Hepatocyte (in vitro differentiated cells): ENCODE measurements around the gene FCRL4. TPM values are rescaled to one million over a fixed set of nuclear protein-coding genes. Genes with fewer than 3 reads are reported as not detected.

Experiments used
- DNase-seq: peaks from one replicate; pipeline ENCODE4 v3.0.0-alpha.2; 2016; ENCODE audit warnings: low spot score
- H2AFZ ChIP-seq: fragments of 200-600 bp; sonication (generic); 2 replicates; pipeline ENCODE4 v1.6.0; 2016; ENCODE audit warnings: antibody characterized with exemption, mild to moderate bottlenecking
- H3K27ac ChIP-seq: fragments of 200-600 bp; sonication (generic); 2 replicates; pipeline ENCODE4 v1.5.1; 2016; ENCODE audit warnings: mild to moderate bottlenecking
- H3K27me3 ChIP-seq: fragments of 200-600 bp; sonication (generic); 2 replicates; pipeline ENCODE4 v1.6.1; 2016
- H3K36me3 ChIP-seq: fragments of 200-600 bp; sonication (generic); replicated peaks from 2 replicates; pipeline ENCODE4 v1.5.1; 2016; ENCODE audit warnings: low read depth; ENCODE audit not compliant: insufficient read depth
- H3K4me1 ChIP-seq: fragments of 200-600 bp; sonication (generic); 2 replicates; pipeline ENCODE4 v1.5.1; 2016; ENCODE audit warnings: mild to moderate bottlenecking, moderate library complexity; ENCODE audit not compliant: insufficient read depth
- H3K4me2 ChIP-seq: fragments of 200-600 bp; sonication (generic); 2 replicates; pipeline ENCODE4 v1.6.0; 2016
- H3K4me3 ChIP-seq: fragments of 200-600 bp; sonication (generic); 2 replicates; pipeline ENCODE4 v1.5.1; 2016; ENCODE audit warnings: mild to moderate bottlenecking
- H3K79me2 ChIP-seq: fragments of 200-600 bp; sonication (generic); 2 replicates; pipeline ENCODE4 v1.6.0; 2017; ENCODE audit warnings: mild to moderate bottlenecking
- H3K9me2 ChIP-seq: fragments of 200-600 bp; sonication (generic); replicated peaks from 2 replicates; pipeline ENCODE4 v1.6.0; 2017; ENCODE audit warnings: mild to moderate bottlenecking; ENCODE audit not compliant: insufficient read depth
- H3K9me3 ChIP-seq: fragments of 200-600 bp; sonication (generic); 2 replicates; pipeline ENCODE4 v1.5.1; 2016; ENCODE audit warnings: low read depth, mild to moderate bottlenecking
- H4K20me1 ChIP-seq: fragments of 200-600 bp; sonication (generic); 2 replicates; pipeline ENCODE4 v1.6.0; 2016; ENCODE audit warnings: mild to moderate bottlenecking; ENCODE audit not compliant: insufficient read depth, poor library complexity, severe bottlenecking
- EZH2 ChIP-seq: fragments of 200-600 bp; sonication (generic); IDR thresholded peaks from 2 replicates; pipeline ENCODE4 v1.6.1; 2016; ENCODE audit warnings: antibody characterized with exemption, mild to moderate bottlenecking, borderline replicate concordance
- EZH2phosphoT487 ChIP-seq: fragments of 200-600 bp; sonication (generic); IDR thresholded peaks from one replicate; pipeline ENCODE4 v1.6.1; 2018; ENCODE audit warnings: antibody characterized with exemption, mild to moderate bottlenecking, low read depth, moderate library complexity; ENCODE audit not compliant: unreplicated experiment, severe bottlenecking
- WGBS: methylation state at CpG from one replicate; pipeline ENCODE4 v1.1.6; 2016; ENCODE audit warnings: low lambda C conversion rate; ENCODE audit errors: missing lambda C conversion rate; 5-methylcytosine and 5-hydroxymethylcytosine counted together
- polyA plus RNA-seq: library from polyadenylated mRNA; unstranded; fragments of >200 nt; fragmentation: Nextera tagmentation; extraction: Ambion mirVana; gene quantifications from 2 replicates; pipeline ENCODE4 v1.2.1, GENCODE V29; 2016
- total RNA-seq: library from RNA; depleted of rRNA; stranded (reverse); fragments of >200 nt; gene quantifications from 2 replicates; pipeline ENCODE4 v1.2.3, GENCODE V29; 2014
- TF ChIP-seq, protein P1 (sequence below): fragments of 200-600 bp; sonication (generic); IDR thresholded peaks from 2 replicates; pipeline ENCODE4 v1.5.1; 2016; ENCODE audit warnings: antibody characterized with exemption, mild to moderate bottlenecking; ENCODE audit not compliant: poor library complexity

FCRL4 gene
- total and polyA plus RNA-seq, 2 experiments from 2014 or later, result not detected

- no peaks in the 10 kb centered on the region for H3K27me3 ChIP-seq
- H3K4me2 ChIP-seq, result no peak overlapping the region
- H3K27ac ChIP-seq, result no peak overlapping the region
- 76% methylated on average over 5 of the region's 5 CpGs for WGBS
- TF ChIP-seq EZH2 (no peak), EZH2phosphoT487 (no peak)
- TF ChIP-seq, protein P1, sequence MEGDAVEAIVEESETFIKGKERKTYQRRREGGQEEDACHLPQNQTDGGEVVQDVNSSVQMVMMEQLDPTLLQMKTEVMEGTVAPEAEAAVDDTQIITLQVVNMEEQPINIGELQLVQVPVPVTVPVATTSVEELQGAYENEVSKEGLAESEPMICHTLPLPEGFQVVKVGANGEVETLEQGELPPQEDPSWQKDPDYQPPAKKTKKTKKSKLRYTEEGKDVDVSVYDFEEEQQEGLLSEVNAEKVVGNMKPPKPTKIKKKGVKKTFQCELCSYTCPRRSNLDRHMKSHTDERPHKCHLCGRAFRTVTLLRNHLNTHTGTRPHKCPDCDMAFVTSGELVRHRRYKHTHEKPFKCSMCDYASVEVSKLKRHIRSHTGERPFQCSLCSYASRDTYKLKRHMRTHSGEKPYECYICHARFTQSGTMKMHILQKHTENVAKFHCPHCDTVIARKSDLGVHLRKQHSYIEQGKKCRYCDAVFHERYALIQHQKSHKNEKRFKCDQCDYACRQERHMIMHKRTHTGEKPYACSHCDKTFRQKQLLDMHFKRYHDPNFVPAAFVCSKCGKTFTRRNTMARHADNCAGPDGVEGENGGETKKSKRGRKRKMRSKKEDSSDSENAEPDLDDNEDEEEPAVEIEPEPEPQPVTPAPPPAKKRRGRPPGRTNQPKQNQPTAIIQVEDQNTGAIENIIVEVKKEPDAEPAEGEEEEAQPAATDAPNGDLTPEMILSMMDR, result no peak
- H3K9me2 ChIP-seq, result no peaks in the 10 kb centered on the region
- no peaks in the 10 kb centered on the region for H3K4me1 ChIP-seq
- no peaks in the 10 kb centered on the region for H4K20me1 ChIP-seq
- no peaks in the 10 kb centered on the region for H3K79me2 ChIP-seq
- DNase-seq, result no peak
- H3K9me3 ChIP-seq, result no peaks in the 10 kb centered on the region
- H3K4me3 ChIP-seq, result no peak overlapping the region
- H3K36me3 ChIP-seq, result no peaks in the 10 kb centered on the region
- no peak overlapping the region for H2AFZ ChIP-seq
Measured at GRCh38 chr1:157622471-157622870, 24.6 kb upstream of the FCRL4 start.

GRCh38 chr1:157618190-157618589, 20.3 kb upstream of the FCRL4 start:
- TF ChIP-seq EZH2 (no peak), EZH2phosphoT487 (no peak)
- TF ChIP-seq, protein P1, result no peak
- Histone ChIP-seq H3K4me2 (no peak overlapping the region), H3K4me3 (no peak overlapping the region), H3K4me1 (no peaks in the 10 kb centered on the region), H2AFZ (no peak overlapping the region), H3K9me3 (no peaks in the 10 kb centered on the region), H3K9me2 (no peaks in the 10 kb centered on the region), H3K27ac (no peak overlapping the region), H3K36me3 (no peaks in the 10 kb centered on the region), H4K20me1 (no peaks in the 10 kb centered on the region), H3K79me2 (no peaks in the 10 kb centered on the region), H3K27me3 (no peaks in the 10 kb centered on the region)
- 53% methylated on average over 3 of the region's 3 CpGs for WGBS
- DNase-seq, result no peak

- H3K4me1 ChIP-seq, result no peaks in the 10 kb centered on the region
- no peaks in the 10 kb centered on the region for H3K79me2 ChIP-seq
- H3K9me2 ChIP-seq, result no peaks in the 10 kb centered on the region
- no peak overlapping the region for H3K4me3 ChIP-seq
- H3K36me3 ChIP-seq, result no peaks in the 10 kb centered on the region
- DNase-seq, result no peak
- no peaks in the 10 kb centered on the region for H3K9me3 ChIP-seq
- H3K27ac ChIP-seq, result no peak overlapping the region
- H2AFZ ChIP-seq, result no peak overlapping the region
- 93% methylated on average over 1 of the region's 1 CpG for WGBS
- H3K27me3 ChIP-seq, result no peaks in the 10 kb centered on the region
- no peak overlapping the region for H3K4me2 ChIP-seq
- H4K20me1 ChIP-seq, result no peaks in the 10 kb centered on the region
- TF ChIP-seq, protein P1, result no peak
- TF ChIP-seq EZH2 (no peak), EZH2phosphoT487 (no peak)
Measured at GRCh38 chr1:157600236-157600635, 2.4 kb upstream of the FCRL4 start.

- no peaks in the 10 kb centered on the region for H3K9me2 ChIP-seq
- no peak for TF ChIP-seq EZH2
- TF ChIP-seq, protein P1, result no peak
- no peak for TF ChIP-seq EZH2phosphoT487
- H3K4me3 ChIP-seq, result no peak overlapping the region
- H3K79me2 ChIP-seq, result no peaks in the 10 kb centered on the region
- 76% methylated on average over 6 of the region's 6 CpGs for WGBS
- no peaks in the 10 kb centered on the region for H3K4me1 ChIP-seq
- no peaks in the 10 kb centered on the region for H3K9me3 ChIP-seq
- H3K27me3 ChIP-seq, result no peaks in the 10 kb centered on the region
- DNase-seq, result no peak
- H4K20me1 ChIP-seq, result no peaks in the 10 kb centered on the region
- no peak overlapping the region for H2AFZ ChIP-seq
- no peak overlapping the region for H3K27ac ChIP-seq
- no peak overlapping the region for H3K4me2 ChIP-seq
- H3K36me3 ChIP-seq, result no peaks in the 10 kb centered on the region
Measured at GRCh38 chr1:157596384-157596783, 1.5 kb downstream of the FCRL4 start.
